ENCODE measurements around the gene TTC31.
"Not testable (repeated sequence)": the region's sequence is repeated elsewhere in the genome, so short reads cannot be mapped to it uniquely, and the experiment has no call there.

Gene TTC31

GRCh38 chr2:74482801-74483674, at the start of gene TTC31, which contains the start of gene CCDC142:
Gene TTC31, plus strand, starts transcription at chr2:74483081. Its CDS starts 15 bp downstream, at chr2:74483096.
Gene CCDC142, minus strand, starts transcription at chr2:74482998. Its CDS starts 161 bp downstream, at chr2:74482837.
- DNase-seq = peak; percentile 95

- no peak for DNase-seq
These were observed 46.6 kb upstream of the TTC31 start for GRCh38 chr2:74436111-74436805.

- no peak for DNase-seq
These were observed 45.8 kb upstream of the TTC31 start for GRCh38 chr2:74436848-74437695.

- DNase-seq = no peak
These were observed 44.6 kb upstream of the TTC31 start for GRCh38 chr2:74438248-74438647.

- DNase-seq = no peak
These were observed 43.5 kb upstream of the TTC31 start for GRCh38 chr2:74439373-74439772.

- DNase-seq = no peak
These were observed 43.0 kb upstream of the TTC31 start for GRCh38 chr2:74439803-74440377.

GRCh38 chr2:74440378-74441169, 42.3 kb upstream of the TTC31 start:
- peak; percentile 42 for DNase-seq

GRCh38 chr2:74441170-74441689, 41.7 kb upstream of the TTC31 start:
- no peak for DNase-seq

GRCh38 chr2:74441690-74442482, 41.0 kb upstream of the TTC31 start, which contains the start of gene RTKN:
Gene RTKN, minus strand, starts transcription at chr2:74441937. Its CDS starts 121 bp downstream, at chr2:74441816.
- no peak for DNase-seq

- DNase-seq = not testable (repeated sequence)
These were observed 40.2 kb upstream of the TTC31 start for GRCh38 chr2:74442483-74443297.

- DNase-seq = no peak
These were observed 38.2 kb upstream of the TTC31 start for GRCh38 chr2:74444498-74445318.

GRCh38 chr2:74447230-74447999, 35.5 kb upstream of the TTC31 start:
- DNase-seq = no peak

GRCh38 chr2:74448771-74449170, 34.1 kb upstream of the TTC31 start:
- DNase-seq = no peak

GRCh38 chr2:74450570-74451190, 32.2 kb upstream of the TTC31 start:
- no peak for DNase-seq

- DNase-seq = peak; percentile 99
These were observed 28.0 kb upstream of the TTC31 start, which contains the start of gene INO80B for GRCh38 chr2:74454654-74455511. Gene INO80B, plus strand, starts transcription at chr2:74455087. Its CDS starts 30 bp downstream, at chr2:74455117.

GRCh38 chr2:74457129-74457548, 25.7 kb upstream of the TTC31 start:
- DNase-seq = no peak

Measured in activated CD4-positive, alpha-beta T cell treated with anti-CD3 and anti-CD28 coated beads, Interleukin-2, amount 50 U/mL, for 16 hours (primary cell).